ENCODE results near the gene MYOZ3.

MYOZ3 gene

GRCh38 chr5:150627731-150628545 lies 33.1 kb upstream of the MYOZ3 start:
- DNase-seq = no peak

GRCh38 chr5:150628936-150629485 lies 32.0 kb upstream of the MYOZ3 start:
- DNase-seq = no peak

- DNase-seq = no peak
Measured at GRCh38 chr5:150630016-150630415, 31.0 kb upstream of the MYOZ3 start.

GRCh38 chr5:150630461-150631325 lies 30.4 kb upstream of the MYOZ3 start:
- no peak for DNase-seq

- DNase-seq = no peak
Measured at GRCh38 chr5:150631326-150631701, 29.7 kb upstream of the MYOZ3 start.

GRCh38 chr5:150632305-150633160 lies 28.5 kb upstream of the MYOZ3 start:
- no peak for DNase-seq

GRCh38 chr5:150633429-150633828 lies 27.6 kb upstream of the MYOZ3 start:
- no peak for DNase-seq

- DNase-seq = no peak
Measured at GRCh38 chr5:150636391-150637244, 24.4 kb upstream of the MYOZ3 start.

GRCh38 chr5:150637245-150638052 lies 23.6 kb upstream of the MYOZ3 start:
- DNase-seq = no peak

- no peak for DNase-seq
Measured at GRCh38 chr5:150638053-150638444, 23.0 kb upstream of the MYOZ3 start.

- DNase-seq = no peak
Measured at GRCh38 chr5:150638488-150639376, 22.3 kb upstream of the MYOZ3 start.

GRCh38 chr5:150639377-150639692 lies 21.7 kb upstream of the MYOZ3 start:
- no peak for DNase-seq

GRCh38 chr5:150639751-150640150 lies 21.3 kb upstream of the MYOZ3 start:
- DNase-seq = no peak

- no peak for DNase-seq
Measured at GRCh38 chr5:150640311-150641005, 20.6 kb upstream of the MYOZ3 start, which contains the start of gene SYNPO. TSS of gene SYNPO (plus strand) at chr5:150640660. CDS start at chr5:150648276, 7,616 bp downstream.

GRCh38 chr5:150641006-150641570 lies 20.0 kb upstream of the MYOZ3 start:
- DNase-seq = no peak

- no peak for DNase-seq
Measured at GRCh38 chr5:150641824-150642566, 19.1 kb upstream of the MYOZ3 start.

- DNase-seq = no peak
Measured at GRCh38 chr5:150642567-150642927, 18.5 kb upstream of the MYOZ3 start.

Data from activated CD4-positive, alpha-beta T cell treated with anti-CD3 and anti-CD28 coated beads for 48 hours (primary cell).